Cardiac fibroblast (primary cell): ENCODE results near the gene ZBTB38.

Source experiments
- DNase-seq, 2 donors: peaks; one replicate each; pipeline versions ENCODE4 v3.0.0 to v3.0.0-alpha.2; 2010; ENCODE audit warnings: low read depth in 2 of 2
- H3K4me3 ChIP-seq, 2 donors: replicated peaks in 1 of 2; 1 replicate in 1 of 2; 2 replicates in 1 of 2; pipeline ENCODE4 v1.5.1; 2011; ENCODE audit warnings: low read depth in 2 of 2, low read length in 2 of 2, mild to moderate bottlenecking in 2 of 2, moderate library complexity in 1 of 2
- CTCF ChIP-seq: IDR thresholded peaks from one replicate; pipeline ENCODE4 v1.5.1; 2011; ENCODE audit warnings: low read depth, mild to moderate bottlenecking, low read length, inconsistent platforms

The ZBTB38 gene

GRCh38 chr3:141346839-141347238 lies 21.5 kb upstream of the ZBTB38 start:
- no peak overlapping the region for H3K4me3 ChIP-seq
- TF ChIP-seq CTCF = no peak
- no peak for DNase-seq

GRCh38 chr3:141348837-141349236 lies 19.5 kb upstream of the ZBTB38 start:
- H3K4me3 ChIP-seq = no peak overlapping the region
- no peak for TF ChIP-seq CTCF
- peak in 1 of 2 donors; percentile 53 for DNase-seq

- no peak for DNase-seq
- no peak overlapping the region for H3K4me3 ChIP-seq
- TF ChIP-seq CTCF = no peak
Measured at GRCh38 chr3:141349711-141350110, 18.6 kb upstream of the ZBTB38 start.

- no peak for TF ChIP-seq CTCF
Measured at GRCh38 chr3:141350666-141351065, 17.6 kb upstream of the ZBTB38 start.

DNA sequence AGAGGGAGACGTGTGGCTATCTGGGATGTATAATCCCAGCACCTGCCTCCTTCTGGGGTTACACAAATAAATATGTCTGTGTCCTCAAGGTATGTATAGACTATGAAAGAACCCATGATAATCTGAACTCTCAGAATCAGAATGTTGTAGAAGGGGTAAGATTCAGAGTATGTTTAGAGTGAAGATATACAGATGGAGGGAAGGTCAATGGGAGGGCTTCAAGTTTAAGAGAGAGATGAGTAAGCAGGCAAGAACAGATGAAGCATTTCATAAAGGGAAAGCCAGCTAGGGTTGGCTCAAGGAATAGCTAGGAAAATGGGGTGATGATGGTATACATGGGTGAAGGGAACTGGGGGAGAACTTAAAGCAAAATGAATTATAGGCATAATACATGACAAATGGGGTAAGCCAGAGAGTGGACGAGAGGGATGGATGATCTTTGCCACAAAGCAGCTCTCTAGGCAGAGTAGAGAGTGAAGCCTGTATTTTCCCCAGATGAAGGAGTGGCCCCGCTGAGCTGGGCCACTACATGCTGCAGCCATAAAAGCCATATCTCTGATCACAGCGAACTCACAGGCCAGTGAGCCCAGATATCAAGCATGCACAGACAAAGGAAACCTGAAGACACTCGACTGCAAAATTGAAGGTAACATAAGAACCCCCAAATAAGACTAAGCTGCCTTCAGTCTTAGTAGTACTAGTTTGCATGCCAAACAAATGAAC lies 15.9 kb upstream of the ZBTB38 start:
- DNase-seq = no peak
- H3K4me3 ChIP-seq = no peak overlapping the region
- TF ChIP-seq CTCF = no peak

More at GRCh38 chr3:141350666-141351065, 17.6 kb upstream of the ZBTB38 start:
- DNase-seq = no peak
- no peak overlapping the region for H3K4me3 ChIP-seq

DNA sequence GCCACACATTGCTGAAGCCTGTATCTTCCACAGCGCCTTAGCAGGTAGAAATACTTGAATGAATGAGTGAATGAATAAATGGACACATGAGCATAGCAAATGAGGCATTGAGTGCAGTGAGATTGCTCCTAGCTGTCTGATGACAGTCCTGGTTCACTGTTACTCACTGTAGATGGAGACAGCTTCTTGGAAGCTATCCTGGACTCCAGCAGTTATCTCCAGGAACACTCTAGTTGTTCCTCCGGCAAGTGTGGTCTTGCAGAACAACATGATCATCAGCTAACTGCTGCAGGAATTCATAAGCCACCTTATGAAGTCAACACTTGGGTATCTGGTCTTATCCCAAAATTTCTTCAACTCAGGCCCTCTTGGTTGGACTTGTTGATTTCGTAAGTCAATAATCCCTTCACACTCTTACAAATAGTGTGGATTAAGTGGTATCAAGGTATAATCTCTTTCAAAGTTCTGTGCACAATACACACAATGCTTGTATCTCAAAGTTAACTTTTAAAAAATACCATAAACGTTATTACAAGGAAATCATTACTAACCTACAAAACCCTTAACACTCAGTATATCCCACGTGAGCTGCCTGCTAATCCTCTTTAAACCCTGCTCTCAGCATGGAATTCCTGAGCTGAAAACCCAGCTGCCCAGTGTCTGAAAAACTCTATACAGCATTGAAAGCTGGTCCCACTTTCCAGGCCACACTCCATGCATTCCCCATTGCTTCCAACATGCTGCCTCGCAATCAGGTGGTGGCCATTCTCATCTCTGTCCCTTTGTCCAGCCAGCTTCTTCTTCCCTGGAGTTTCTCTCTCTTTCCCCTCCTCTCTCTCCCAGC lies 14.4 kb upstream of the ZBTB38 start:
- no peak overlapping the region for H3K4me3 ChIP-seq
- peak in 1 of 2 donors; percentile 71 for DNase-seq
- no peak for TF ChIP-seq CTCF
